HG02610 (cell line): ENCODE measurements around the gene TMED4.

ENCODE experiments used
- ATAC-seq: cut with Tn5 transposase; IDR thresholded peaks from one replicate; pipeline ENCODE4 v1.9.1; 2021; ENCODE audit warnings: mild to moderate bottlenecking, moderate library complexity; ENCODE audit not compliant: unreplicated experiment

TMED4 gene

DNA sequence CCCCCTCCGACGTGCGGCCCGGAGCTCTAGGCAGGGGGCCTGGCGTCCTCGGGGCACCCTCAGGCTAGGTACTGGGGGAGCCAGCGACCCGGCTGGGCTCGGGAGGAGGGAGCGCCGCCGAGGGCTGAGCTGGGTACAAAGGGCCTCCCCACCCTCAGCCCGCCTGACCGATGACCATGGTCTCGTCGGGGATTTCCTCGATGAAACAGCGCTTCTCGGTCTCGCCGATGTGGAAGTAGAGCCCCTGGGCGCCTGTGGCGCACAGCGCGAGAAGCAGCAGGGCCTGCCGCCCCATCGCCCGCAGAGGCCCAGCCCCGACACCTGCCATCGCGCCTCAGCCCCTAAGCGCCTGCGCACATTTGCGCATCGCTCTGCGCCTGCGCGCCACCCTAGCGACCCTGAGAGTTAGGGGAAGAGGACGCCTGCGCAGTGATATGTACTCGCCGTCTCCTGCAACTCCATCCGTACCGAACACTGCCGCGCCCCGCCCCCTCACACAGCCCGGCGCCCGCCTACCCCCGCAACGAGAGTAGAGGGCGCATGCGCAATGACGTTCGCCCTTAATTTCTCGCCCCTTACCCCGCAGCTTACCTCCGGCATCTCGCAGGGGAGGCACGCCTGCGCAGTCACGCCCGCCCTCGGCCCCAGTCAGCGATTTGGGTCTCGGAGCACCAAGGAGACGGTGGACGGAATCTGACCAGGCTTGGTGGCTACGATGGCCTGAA lies at the start of gene TMED4:
Gene TMED4 (minus strand): TSS at position 353 of the 725 bp plus-strand sequence. CDS start 25 bp downstream, at position 328.
- ATAC-seq = peak; percentile 84

DNA sequence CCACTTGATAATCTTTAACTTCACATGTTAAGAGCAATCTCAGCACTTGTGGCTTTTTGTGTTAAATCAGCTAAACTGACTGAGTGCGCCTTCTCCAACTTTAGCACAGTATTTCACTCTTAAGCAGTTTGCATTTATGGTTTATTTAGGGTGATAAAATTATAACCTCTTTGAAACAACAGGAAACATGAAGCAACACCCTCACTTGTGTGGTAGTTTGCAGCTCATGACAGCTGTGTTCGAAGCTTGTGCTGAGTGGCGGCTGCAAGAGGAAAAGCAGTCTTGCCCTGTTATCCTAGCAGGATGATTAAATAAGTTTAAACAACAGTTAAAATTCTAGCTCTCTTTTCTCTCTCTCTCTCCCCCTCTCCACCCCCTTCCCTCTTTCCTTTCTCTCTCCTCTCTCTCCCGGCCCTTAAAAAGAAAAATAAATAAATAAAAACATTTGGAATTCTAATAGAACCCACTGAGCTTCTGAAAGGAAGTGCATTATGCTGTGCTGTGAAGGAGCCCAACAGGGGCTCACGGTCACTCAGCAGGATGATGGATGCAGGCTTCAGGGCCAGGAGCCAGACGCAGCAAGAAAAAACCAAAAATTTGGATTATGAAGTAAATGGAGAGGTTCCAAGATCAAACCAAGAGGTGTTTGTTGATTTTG lies 49.6 kb upstream of the TMED4 start:
- ATAC-seq = no peak

DNA sequence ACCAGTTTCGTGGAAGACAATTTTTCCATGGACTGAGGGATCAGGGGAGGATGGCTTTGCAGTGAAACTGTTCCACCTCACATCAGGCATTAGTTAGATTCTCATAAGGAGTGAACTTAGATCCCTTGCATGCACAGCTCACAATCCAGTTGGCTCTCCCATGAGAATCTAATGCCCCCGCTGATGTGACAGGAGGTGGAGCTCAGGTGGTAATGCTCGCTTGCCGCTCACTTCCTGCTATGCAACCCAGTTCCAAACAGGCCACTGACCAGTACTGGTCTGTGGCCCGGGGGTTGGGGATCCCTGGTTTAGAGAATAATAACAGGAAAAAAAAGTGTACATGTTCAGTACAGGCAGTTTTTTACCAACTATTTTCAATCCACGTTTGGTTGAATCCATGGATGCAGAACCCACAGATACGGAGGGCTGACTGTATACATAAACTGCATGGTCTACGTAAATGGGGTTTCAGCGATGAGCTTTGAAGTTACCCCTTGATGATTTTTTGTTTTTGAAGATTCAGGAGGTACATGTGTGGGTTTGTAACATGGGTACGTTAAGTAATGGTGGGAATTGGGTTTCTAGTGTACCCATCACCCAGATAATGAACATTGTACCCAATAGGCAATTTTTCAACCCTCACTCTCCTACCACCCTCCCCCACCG lies 48.9 kb upstream of the TMED4 start:
- no peak for ATAC-seq

DNA sequence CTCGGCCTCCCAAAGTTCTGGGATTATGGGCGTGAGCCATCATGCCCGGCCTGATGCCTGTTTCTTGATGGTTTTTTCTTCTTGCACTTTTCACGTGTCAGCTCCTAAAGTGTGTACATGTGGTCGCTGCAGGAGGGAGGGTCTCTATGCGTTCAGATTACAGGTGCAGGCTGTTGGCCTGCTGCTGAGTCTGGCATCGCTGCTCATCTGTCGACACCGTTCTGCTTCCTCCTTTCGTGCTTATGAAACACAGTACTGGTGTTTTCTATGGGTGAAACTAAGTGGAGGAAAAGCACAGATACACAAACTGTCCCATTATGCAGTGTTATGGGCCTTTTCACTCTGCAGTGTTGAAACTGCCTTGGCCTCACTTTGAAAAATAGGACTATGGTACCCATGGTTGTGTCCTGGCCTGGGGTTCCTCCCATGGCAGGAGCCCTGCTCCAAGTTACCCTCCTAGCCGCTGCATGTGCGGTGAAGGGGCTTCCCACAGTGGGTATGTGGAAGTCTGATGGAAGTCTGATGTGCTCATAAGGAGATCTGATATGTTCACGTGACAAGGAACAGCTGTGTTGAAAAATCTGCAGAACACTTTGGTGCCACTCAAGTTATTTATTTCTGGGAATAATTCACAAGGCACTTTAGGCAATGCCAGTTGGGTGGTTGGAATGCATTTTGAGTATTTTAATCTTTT lies 47.9 kb upstream of the TMED4 start:
- no peak for ATAC-seq

DNA sequence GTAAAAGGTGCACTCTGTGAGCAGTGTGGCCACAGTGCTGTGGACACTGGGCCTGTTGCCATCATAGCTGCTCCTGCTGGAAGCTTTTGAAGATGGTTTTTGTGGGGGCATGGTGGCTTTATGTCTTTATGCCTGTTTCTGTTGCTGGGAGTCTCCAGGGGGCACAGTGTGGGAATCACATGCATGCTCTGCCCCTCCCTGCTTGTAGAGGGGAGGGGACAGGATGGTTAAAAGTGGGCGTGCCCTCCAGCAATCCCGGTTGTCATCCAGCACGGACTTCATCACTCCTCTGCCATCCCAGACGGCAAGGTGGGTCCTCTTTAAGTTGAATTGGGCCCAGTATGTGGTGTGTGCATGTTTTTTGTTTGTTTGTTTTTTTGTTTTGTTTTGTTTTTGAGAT lies 44.6 kb upstream of the TMED4 start:
- no peak for ATAC-seq

DNA sequence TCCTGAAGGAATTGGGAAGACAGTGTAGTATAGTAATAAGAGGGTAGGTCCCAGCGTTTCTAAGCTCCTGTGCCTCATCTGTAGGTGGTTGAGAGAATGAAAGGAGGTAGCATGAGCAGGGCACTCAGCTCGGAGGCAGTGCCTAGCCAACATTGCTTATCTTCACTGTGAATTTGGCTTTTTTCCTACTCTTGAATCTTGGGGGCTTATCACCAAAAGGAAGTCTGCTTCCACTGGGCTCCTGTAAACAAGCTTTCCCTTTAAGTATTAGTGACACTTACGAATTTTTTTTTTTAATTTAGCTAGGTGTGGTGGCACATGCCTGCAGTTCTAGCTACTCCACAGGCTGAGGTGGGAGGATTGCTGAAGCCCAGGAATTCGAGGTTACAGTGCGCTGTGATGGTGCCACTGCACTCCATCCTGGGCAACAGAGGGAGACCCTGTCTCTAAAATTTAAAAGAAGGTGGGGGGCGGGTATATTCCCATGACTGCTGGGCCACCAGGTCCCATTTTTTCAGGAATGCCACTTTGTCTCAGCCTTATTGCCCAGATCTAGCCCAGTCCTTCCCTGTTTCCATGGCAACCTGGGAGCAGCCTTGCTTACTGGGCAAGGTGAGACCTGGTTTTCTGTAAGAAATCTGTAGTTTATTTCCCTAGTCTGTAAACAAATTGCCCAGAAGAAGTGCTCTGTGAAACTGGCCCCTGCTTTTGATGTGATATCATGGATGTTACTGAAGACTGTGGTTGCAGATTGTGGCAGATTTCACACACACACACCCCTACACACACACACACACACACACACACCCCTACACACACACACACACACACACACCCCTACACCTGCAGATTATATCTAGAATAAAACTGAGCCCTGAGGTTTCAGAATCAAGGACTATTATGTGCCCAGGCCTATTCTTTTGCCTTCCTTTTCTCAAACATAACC lies 43.8 kb upstream of the TMED4 start:
- ATAC-seq = no peak

DNA sequence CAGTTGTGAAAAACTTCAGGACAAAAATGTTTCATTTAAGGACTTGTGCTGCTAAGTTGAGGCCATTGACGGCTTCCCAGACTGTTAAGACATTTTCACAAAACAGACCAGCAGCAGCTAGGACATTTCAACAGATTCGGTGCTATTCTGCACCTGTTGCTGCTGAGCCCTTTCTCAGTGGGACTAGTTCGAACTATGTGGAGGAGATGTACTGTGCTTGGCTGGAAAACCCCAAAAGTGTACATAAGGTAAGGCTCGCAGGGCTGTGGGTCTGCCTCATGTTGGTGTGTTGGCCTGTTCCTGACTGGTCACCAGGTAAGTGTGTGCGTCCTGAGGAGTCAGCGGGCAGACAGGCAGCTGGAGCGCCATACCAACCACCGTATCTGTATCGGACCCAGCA lies 42.3 kb upstream of the TMED4 start:
- ATAC-seq = no peak

DNA sequence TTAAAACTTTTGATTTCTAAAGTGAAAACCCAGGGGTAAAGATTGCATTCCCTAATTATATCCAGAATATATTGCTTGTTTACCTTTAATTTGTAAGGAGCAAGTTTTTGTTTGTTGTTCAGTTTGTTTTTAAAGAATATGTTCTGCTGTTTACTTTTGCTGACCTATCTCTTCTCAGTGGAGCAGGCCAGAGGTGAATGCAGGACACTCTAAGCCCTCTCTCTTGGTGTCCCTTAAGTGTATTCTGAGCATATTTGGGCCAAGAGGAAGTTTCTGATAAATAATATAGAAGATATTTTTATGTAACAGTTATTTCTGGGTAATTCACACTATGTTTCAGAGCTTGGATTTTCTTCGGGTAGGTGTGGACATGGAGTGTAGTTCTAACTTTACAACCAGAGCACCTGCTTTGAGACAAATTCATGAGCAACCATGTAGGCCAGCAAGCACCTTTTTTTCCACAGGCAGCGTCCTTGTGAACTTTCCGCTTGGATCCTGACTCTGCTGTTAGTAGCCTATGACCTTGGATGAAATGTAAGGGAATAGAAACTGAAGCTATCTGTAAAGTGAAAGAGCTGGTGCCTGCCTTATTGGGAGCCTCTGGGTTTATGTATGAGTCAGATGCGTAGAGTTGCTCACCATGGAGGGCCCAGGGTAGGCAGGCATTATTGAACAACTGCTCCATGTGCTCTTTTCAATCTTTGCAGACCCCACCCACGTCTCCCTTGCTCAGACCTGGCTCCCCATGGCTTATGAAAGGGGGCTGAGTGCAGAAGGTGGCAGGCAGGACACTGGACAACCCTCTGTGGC lies 40.5 kb upstream of the TMED4 start:
- peak; percentile 80 for ATAC-seq

DNA sequence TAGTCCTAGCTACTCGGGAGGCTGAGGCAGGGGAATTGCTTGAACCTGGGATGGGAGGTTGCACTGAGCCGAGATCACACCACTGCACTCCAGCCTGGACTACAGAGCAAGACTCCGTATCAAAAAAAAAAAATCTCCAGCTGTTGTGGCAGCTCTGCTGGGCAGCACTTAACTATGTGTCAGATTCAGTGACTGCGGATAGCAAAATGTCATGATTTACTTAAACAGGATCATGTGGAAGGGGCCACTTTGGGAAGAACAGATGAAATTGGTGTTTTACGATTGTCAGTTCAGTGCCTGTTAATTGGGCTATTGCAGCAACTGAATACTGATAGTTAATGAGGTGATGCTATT lies 39.7 kb upstream of the TMED4 start:
- ATAC-seq = no peak

DNA sequence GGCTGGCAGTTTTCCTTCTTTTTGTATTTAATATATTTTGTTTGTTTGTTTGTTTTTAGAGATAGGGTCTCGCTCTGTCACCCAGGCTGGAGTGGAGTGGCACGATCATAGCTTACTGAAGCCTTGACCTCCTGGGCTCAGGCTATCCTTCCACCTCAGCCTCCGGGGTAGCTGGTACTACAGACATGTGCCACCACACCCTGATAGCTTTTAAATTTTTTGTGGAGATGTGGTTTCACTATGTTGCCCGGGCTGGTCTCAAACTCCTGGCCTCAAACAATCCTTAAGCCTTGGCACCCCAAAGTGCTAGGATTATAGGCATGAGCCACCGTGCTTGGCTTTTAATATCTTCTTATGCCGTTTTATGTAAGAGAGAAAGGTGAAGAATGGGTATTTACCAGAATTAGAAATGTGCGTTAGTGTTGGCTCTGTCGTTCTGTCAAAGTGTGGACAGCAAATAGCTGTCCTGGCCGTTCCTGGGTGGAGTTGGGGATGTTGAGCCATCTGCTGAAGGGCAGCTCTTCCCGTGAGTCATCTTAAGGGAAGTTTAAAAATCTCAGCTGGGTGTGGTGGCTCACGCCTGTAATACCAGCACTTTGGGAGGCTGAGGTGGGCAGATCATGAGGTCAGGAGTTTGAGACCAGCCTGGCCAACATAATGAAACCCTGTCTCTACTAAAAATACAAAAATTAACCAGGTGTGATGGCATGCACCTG lies 39.2 kb upstream of the TMED4 start:
- no peak for ATAC-seq

DNA sequence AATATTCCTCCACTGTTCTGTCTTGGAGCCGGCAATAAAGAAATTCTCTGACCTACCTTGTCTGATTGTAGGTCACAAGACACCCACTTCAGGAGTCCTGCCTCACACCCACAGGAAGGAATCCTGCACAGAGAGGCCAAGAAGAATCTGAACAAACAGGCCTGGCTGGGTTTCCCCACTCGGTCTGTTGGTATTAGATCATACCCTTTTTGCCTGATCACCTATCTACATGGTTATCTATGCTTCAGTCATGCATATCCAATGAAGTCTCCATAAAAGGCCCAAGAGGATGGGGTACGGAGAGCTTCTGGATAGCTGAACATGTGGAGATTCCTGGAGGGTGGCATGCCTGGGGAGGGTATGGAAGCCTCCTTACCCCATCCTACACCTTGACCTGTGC lies 36.7 kb upstream of the TMED4 start:
- peak; percentile 32 for ATAC-seq

DNA sequence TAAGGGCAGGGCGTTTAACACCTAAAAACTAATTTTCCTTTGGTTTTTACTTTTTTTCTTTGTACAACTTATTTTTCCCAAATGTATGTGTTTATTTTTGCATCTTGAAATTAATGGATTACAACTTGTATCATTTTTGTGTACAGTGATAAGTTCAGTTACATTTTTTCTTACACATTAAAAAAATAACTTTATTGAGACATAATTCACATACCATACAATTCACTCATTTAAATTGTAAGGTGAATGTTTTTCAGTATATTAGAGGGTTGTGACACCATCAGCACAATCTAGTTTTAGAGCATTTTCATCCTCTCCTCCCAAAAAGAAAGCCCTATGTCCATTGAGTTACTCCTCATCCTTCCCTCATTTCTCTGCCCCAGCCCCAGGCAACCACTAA lies 36.0 kb upstream of the TMED4 start:
- no peak for ATAC-seq

DNA sequence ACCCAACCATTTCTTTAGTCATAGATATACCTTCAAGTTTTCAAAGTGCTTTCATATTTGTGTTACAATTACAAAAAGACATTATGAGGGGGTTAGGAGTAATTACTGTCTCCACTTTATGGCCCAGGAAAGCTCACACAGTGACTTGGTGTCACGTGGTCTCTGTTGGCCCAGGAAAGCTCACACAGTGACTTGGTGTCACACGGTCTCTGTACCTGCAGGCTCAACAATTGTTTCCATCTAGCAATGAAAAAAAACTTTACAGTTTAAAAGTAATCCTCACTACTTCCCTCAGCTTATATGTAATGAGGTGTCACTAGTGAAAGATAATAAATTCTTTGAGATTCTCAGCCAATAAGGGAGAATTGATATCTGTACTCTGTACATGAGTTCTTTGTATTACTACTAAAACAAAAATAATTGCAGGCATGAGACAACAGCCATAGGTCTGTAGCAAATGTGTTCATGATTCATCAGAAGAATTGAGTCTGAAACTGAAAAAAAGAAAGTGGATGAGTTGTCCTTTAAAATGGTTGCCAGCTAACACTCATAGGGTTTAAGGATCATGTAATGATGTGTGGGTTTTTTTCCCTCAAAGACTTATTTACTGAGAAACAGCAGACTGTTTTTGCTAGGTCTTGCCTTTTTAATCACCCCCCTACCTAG lies 35.3 kb upstream of the TMED4 start:
- peak; percentile 52 for ATAC-seq

DNA sequence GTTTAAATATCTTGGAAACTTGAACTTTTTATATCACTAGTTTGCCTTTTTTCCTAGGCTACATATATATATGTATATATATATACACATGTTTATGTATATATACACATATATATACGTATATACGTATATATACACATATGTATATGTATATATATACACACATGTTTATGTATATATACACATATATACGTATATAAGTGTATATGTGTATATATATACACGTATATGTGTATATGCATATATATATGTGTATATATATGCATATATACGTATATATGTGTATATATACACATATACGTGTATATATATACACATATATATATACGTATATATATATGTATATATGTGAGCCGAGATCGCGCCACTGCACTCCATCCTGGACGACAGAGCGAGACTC lies 34.5 kb upstream of the TMED4 start:
- ATAC-seq = no peak

DNA sequence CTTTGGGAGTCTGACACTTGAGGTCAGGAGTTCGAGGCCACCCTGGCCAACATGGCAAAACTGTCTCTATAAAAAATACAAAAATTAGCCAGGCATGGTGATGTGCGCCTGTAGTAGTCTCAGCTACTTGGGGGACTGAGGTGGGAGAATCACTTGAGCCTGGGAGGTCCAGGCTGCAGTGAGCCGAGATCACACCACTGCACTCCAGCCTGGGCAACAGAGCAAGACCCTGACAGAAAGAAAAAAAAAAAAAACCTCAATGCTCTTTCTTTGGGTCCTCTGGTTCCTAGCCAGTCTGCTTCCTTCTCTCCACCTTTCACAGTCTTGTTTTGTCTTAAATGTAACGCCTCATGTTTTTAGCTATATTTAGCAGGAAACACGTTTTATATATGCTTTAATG lies 33.8 kb upstream of the TMED4 start:
- no peak for ATAC-seq

DNA sequence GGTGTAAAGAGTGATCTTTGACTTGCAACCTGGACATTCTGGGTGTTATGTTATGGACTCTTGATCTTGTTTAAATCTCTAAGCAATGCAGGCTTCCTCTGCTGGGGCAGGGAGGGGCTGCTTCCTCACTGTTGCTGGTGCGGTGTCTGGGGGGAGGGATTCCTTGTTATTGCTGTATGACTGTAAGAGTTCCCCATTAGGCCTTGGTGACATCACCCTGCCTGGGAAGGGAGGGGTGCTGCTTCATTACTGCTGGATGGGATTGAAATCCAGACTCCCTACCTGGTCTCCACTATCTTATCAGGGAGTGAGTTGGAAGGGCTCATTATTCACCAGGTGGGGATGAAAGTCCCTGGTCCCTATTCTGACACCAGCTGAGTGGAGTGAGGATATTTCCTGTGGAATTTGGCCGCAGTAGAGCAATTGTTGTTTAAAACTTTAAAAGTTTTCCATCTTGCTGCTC lies 33.1 kb upstream of the TMED4 start:
- ATAC-seq = peak; percentile 42

DNA sequence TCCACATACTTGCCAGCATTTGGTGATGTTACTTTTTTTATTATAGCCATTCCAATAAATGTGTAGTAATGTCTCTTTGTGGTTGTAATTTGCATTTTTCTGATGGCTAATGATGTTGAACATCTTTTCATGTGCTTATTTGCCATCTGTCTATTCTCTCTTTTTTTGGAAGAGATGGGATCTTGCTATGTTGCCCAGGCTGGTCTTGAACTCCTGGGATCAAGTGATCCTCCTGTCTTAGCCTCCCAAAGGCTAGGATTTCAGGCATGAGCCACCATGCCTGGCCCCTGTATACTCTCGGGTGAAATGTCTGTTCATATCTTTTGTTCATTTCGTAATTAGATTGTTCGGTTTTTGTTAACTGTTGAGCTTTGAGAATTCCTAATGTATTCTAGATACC lies 27.8 kb upstream of the TMED4 start:
- no peak for ATAC-seq

DNA sequence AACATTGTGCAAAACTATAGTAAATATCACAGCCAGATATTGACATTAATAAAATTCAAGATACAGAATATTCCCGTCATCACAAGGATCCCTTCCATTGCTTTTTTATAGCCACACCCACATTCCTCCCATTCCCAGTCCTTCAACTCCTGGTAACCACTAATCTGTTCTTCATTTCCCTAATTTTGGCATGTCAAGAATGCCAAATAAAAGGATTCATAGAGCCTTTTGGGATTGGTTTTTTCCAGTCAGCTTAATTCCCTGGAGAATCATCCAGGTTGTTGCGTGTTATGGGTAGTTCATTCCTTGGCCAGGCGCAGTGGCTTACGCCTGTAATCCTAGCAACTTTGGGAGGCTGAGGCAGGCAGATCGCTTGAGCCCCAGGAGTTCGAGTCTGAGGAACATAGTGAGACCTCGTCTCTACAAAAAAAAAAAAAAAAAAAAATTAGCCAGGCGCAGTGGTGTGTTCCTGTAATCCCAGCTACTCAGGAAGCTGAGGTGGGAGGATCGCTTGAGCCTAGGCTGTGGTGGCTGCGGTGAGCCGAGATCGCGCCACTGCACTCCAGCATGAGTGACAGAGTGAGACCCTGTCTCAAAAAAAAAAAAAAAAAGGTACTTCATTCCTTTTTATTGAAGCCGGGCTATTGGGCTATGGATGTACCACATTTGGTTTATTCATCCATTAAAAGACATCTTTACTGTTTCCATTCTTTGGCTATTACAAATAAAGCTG lies 27.1 kb upstream of the TMED4 start:
- no peak for ATAC-seq
